PC-9 (cell line): ENCODE data around the gene MILR1. TPM values are rescaled to one million over a fixed set of nuclear protein-coding genes. Genes with fewer than 3 reads are reported as not detected.
A peak's percentile ranks its signal among the peaks of the same experiment; 100 is the strongest.

Experiments used
- BruUV-seq: library from RNA; stranded (reverse); fragments of 400-500 nt; replicated peaks from 2 replicates; lab custom pipeline; 2021; lab: Mats Ljungman, UMichigan
- CTCF ChIA-PET: fragments of 300-600 bp; sonication (Branson Sonifier 250); formaldehyde crosslinking; loops from one replicate; lab custom pipeline; 2022; ENCODE audit warnings: antibody characterized with exemption; lab: Charles Lee
- POLR2A ChIA-PET: fragments of 300-600 bp; sonication (Branson Sonifier 250); formaldehyde crosslinking; loops from one replicate; lab custom pipeline; 2022; ENCODE audit warnings: antibody characterized with exemption; ENCODE audit not compliant: unreplicated experiment; lab: Charles Lee
- DNase-seq, 2 experiments: peaks; one replicate each; pipeline versions ENCODE4 v3.0.0 to v3.0.0-alpha.2; 2015 to 2022; ENCODE audit warnings: mixed read lengths in 1 of 2
- H2AFZ ChIP-seq: fragments of 200-600 bp; sonication (generic); 2 replicates; pipeline ENCODE4 v1.8.1; 2017; ENCODE audit warnings: antibody characterized with exemption
- H3F3A ChIP-seq: fragments of 200-600 bp; sonication (generic); 2 replicates; pipeline ENCODE4 v1.8.1; 2017; ENCODE audit warnings: antibody characterized with exemption, mild to moderate bottlenecking, low read depth; ENCODE audit not compliant: insufficient read depth
- H3K27ac ChIP-seq: fragments of 200-600 bp; sonication (generic); 2 replicates; pipeline ENCODE4 v1.6.1; 2016; ENCODE audit warnings: mixed run types
- H3K27me3 ChIP-seq: fragments of 200-600 bp; sonication (generic); 2 replicates; pipeline ENCODE4 v1.6.1; 2016; ENCODE audit warnings: low read depth, mixed run types; ENCODE audit not compliant: insufficient read depth
- H3K36me3 ChIP-seq: fragments of 200-600 bp; sonication (generic); 2 replicates; pipeline ENCODE4 v1.6.1; 2016; ENCODE audit warnings: low read depth, mixed run types
- H3K4me1 ChIP-seq: fragments of 200-600 bp; sonication (generic); replicated peaks from 2 replicates; pipeline ENCODE4 v1.6.1; 2016; ENCODE audit warnings: mixed run types; ENCODE audit not compliant: insufficient read depth
- H3K4me2 ChIP-seq: fragments of 200-600 bp; sonication (generic); 2 replicates; pipeline ENCODE4 v1.6.1; 2017; ENCODE audit warnings: mixed run types
- H3K4me3 ChIP-seq: fragments of 200-600 bp; sonication (generic); 2 replicates; pipeline ENCODE4 v1.6.1; 2016; ENCODE audit warnings: mixed run types
- H3K79me2 ChIP-seq: fragments of 200-600 bp; sonication (generic); 2 replicates; pipeline ENCODE4 v1.6.1; 2017; ENCODE audit warnings: low read depth, mixed run types
- H3K9me2 ChIP-seq: fragments of 200-600 bp; sonication (generic); 2 replicates; pipeline ENCODE4 v1.8.1; 2017; ENCODE audit warnings: mild to moderate bottlenecking; ENCODE audit not compliant: insufficient read depth
- H3K9me3 ChIP-seq: fragments of 200-600 bp; sonication (generic); 2 replicates; pipeline ENCODE4 v1.8.1; 2016; ENCODE audit warnings: low read depth; ENCODE audit not compliant: insufficient read depth
- H4K20me1 ChIP-seq: fragments of 200-600 bp; sonication (generic); 2 replicates; pipeline ENCODE4 v1.8.1; 2017; ENCODE audit not compliant: insufficient read depth
- EZH2 ChIP-seq: fragments of 200-600 bp; sonication (generic); IDR thresholded peaks from 2 replicates; pipeline ENCODE4 v1.8.0; 2017; ENCODE audit warnings: antibody characterized with exemption, low read depth
- intact Hi-C: fragments of 100-400 bp; cut with micrococcal nuclease; formaldehyde crosslinking; loops from one replicate; pipeline ENCODE4 v1.10.0; 2022; ENCODE audit not compliant: unreplicated experiment
- total RNA-seq: library from RNA; stranded (reverse); gene quantifications from 2 replicates; pipeline ENCODE4 v1.2.3, GENCODE V29; 2021
- TF ChIP-seq, protein P1 (sequence below): fragments of 200-600 bp; sonication (generic); conservative IDR thresholded peaks from 2 replicates; pipeline ENCODE4 v1.6.1; 2017; ENCODE audit warnings: mixed run types, antibody characterized with exemption, mild to moderate bottlenecking, moderate library complexity

The MILR1 gene
- total RNA-seq, 1 experiment from 2014 or later, result 25.6 TPM

- CTCF ChIA-PET, result no interaction called here
- POLR2A ChIA-PET, result no interaction called here
These were observed 39.4 kb downstream of the MILR1 start for GRCh38 chr17:64488301-64488700.

DNA sequence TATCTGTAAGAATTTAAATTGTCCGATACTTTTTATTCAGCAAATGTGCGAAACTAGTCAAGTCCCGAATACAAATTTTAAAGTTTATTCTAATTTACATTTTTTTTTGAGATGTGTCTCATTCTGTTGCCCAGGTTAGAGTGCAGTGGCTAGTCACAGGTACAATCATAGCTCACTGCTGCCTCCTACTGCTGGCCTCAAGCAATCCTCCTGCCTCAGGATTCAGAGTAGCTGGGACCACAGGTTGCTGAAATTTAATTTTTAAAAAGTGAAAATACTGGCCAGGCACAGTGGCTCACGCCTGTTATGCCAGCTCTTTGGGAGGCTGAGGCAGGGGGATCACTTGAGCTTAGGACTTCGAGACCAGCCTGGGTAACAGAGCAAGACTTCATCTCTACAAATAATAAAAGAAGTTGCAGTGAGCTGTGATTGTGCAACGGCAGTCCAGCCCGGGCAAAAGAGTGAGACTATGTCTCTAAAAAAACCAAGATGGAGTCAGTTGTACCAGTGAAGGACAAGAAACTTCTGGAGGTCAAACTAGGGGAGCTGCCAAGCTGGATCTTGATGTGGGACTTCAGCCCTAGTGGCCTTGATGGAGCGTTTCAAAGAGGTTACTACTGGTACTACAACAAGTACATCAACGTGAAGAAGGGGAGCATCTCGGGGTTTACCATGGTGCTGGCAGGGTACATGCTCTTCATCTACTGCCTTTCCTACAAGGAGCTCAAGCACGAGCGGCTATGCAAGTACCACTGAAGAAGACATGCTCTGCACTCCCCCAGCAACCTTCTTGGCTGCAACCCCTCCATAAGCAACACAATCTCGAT is 42.3 kb downstream of the MILR1 start:
- no peaks in the 10 kb centered on the region for H3K9me3 ChIP-seq
- BruUV-seq, result no TSS peak
- intact Hi-C loops, result loop anchor here (1.0 kb wide), 2 partner anchors 71 to 184 kb away; no protein-coding TSS in a partner anchor
- POLR2A ChIA-PET, result interaction anchor here (0.6 kb wide), 1 partner anchor 1496 kb away, joined by 5 read pairs; no protein-coding TSS in a partner anchor
- DNase-seq, result peak; percentile 25 to 53
- H4K20me1 ChIP-seq, result no peaks in the 10 kb centered on the region
- H3K4me1 ChIP-seq, result peaks cover 27% of the 10 kb centered on the region
- peaks cover 37% of the 10 kb centered on the region; the same call in 1 of the 2 replicates for H3K36me3 ChIP-seq
- H3K4me3 ChIP-seq, result no peak overlapping the region
- H3K79me2 ChIP-seq, result peaks cover 25% of the 10 kb centered on the region
- no peaks in the 10 kb centered on the region for H3K9me2 ChIP-seq
- no peak for TF ChIP-seq EZH2
- TF ChIP-seq, protein P1, sequence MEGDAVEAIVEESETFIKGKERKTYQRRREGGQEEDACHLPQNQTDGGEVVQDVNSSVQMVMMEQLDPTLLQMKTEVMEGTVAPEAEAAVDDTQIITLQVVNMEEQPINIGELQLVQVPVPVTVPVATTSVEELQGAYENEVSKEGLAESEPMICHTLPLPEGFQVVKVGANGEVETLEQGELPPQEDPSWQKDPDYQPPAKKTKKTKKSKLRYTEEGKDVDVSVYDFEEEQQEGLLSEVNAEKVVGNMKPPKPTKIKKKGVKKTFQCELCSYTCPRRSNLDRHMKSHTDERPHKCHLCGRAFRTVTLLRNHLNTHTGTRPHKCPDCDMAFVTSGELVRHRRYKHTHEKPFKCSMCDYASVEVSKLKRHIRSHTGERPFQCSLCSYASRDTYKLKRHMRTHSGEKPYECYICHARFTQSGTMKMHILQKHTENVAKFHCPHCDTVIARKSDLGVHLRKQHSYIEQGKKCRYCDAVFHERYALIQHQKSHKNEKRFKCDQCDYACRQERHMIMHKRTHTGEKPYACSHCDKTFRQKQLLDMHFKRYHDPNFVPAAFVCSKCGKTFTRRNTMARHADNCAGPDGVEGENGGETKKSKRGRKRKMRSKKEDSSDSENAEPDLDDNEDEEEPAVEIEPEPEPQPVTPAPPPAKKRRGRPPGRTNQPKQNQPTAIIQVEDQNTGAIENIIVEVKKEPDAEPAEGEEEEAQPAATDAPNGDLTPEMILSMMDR, result peak; percentile 84
- H3K4me2 ChIP-seq, result no peak overlapping the region
- CTCF ChIA-PET, result interaction anchor here (0.6 to 2.0 kb wide), 4 partner anchors 11 to 71 kb away, joined by 3 to 11 read pairs (median 4); no protein-coding TSS in a partner anchor
- H3K27me3 ChIP-seq, result no peaks in the 10 kb centered on the region
- no peak overlapping the region for H2AFZ ChIP-seq
- peaks cover 10% of the 10 kb centered on the region; the same call in 1 of the 2 replicates for H3F3A ChIP-seq
- no peak overlapping the region for H3K27ac ChIP-seq

More at GRCh38 chr17:64488301-64488700, 39.4 kb downstream of the MILR1 start:
- no TSS peak for BruUV-seq
- H3F3A ChIP-seq, result peaks cover 13% of the 10 kb centered on the region; the same call in 1 of the 2 replicates
- H3K27ac ChIP-seq, result no peak overlapping the region
- no peaks in the 10 kb centered on the region for H3K9me3 ChIP-seq
- H3K4me2 ChIP-seq, result no peak overlapping the region
- no peaks in the 10 kb centered on the region for H4K20me1 ChIP-seq
- H3K9me2 ChIP-seq, result no peaks in the 10 kb centered on the region
- intact Hi-C loops, result loop anchor here (5.0 kb wide), 1 partner anchor 341 kb away; no protein-coding TSS in a partner anchor
- H3K27me3 ChIP-seq, result no peaks in the 10 kb centered on the region
- no peaks in the 10 kb centered on the region for H3K79me2 ChIP-seq
- 0 out of 2 replicates have a peak, but pooled peaks cover 3% of the 10 kb centered on the region for H3K4me1 ChIP-seq
- no peak for DNase-seq
- H2AFZ ChIP-seq, result no peak overlapping the region
- 0 out of 2 replicates have a peak, but pooled peaks cover 34% of the 10 kb centered on the region for H3K36me3 ChIP-seq
- TF ChIP-seq, protein P1, result no peak
- TF ChIP-seq EZH2, result no peak
- no peak overlapping the region for H3K4me3 ChIP-seq

- Histone ChIP-seq H3K4me2 (no peak overlapping the region), H4K20me1 (no peaks in the 10 kb centered on the region), H3K27me3 (no peaks in the 10 kb centered on the region), H3F3A (peaks cover 15% of the 10 kb centered on the region; the same call in 1 of the 2 replicates), H3K4me3 (no peak overlapping the region), H3K9me2 (no peaks in the 10 kb centered on the region), H3K27ac (no peak overlapping the region), H2AFZ (no peak overlapping the region), H3K4me1 (peaks cover 27% of the 10 kb centered on the region), H3K79me2 (peaks cover 28% of the 10 kb centered on the region), H3K36me3 (peaks cover 37% of the 10 kb centered on the region; the same call in 1 of the 2 replicates), H3K9me3 (no peaks in the 10 kb centered on the region)
- POLR2A ChIA-PET, result no interaction called here
- DNase-seq, result no peak
- TF ChIP-seq EZH2, result no peak
- TF ChIP-seq, protein P1, result no peak
- BruUV-seq, result no TSS peak
- intact Hi-C loops, result loop anchor here (1.0 kb wide), 2 partner anchors 72 to 185 kb away; no protein-coding TSS in a partner anchor
- CTCF ChIA-PET, result interaction anchor here (0.9 to 2.0 kb wide), 2 partner anchors 12 to 72 kb away, joined by 3 to 11 read pairs; no protein-coding TSS in a partner anchor
These were observed 43.1 kb downstream of the MILR1 start for GRCh38 chr17:64491994-64492393.
